Endothelial cell of umbilical vein (primary cell): ENCODE results near the gene COL18A1. TPM values are rescaled to one million over a fixed set of nuclear protein-coding genes. Genes with fewer than 3 reads are reported as not detected.

ENCODE experiments used
- BruUV-seq: library from RNA; stranded (reverse); fragments of 400-500 nt; replicated peaks from 2 replicates; lab custom pipeline; 2021; lab: Mats Ljungman, UMichigan
- CTCF ChIA-PET: fragments of 300-600, 350-600 bp; sonication (Branson Sonifier 250); formaldehyde crosslinking; loops from one replicate; lab custom pipeline; 2021; ENCODE audit warnings: antibody characterized with exemption, inconsistent platforms; lab: Charles Lee
- POLR2A ChIA-PET: fragments of 300-600, 350-600 bp; sonication (Branson Sonifier 250); formaldehyde crosslinking; loops from one replicate; lab custom pipeline; 2021; ENCODE audit warnings: antibody characterized with exemption, inconsistent platforms; lab: Charles Lee
- DNase-seq: peaks from one replicate; pipeline ENCODE4 v3.0.0-alpha.2; 2011; ENCODE audit warnings: low read depth, low spot score
- FAIRE-seq: peaks from 2 replicates; lab custom pipeline; 2011; peaks lifted over from hg19 to GRCh38; lab: Jason Lieb, UNC
- H2AFZ ChIP-seq: 2 replicates; pipeline ENCODE4 v1.6.0; 2012; ENCODE audit warnings: low read depth, low read length, control low read depth, inconsistent platforms
- H3K27ac ChIP-seq: 2 replicates; pipeline ENCODE4 v1.5.1; 2011; ENCODE audit warnings: low read depth, mild to moderate bottlenecking, control low read depth, low read length, moderate library complexity; ENCODE audit not compliant: insufficient read depth
- H3K27me3 ChIP-seq, 2 experiments: 2 replicates each; pipeline versions ENCODE4 v1.6.0 to v1.6.1; 2011; ENCODE audit warnings: low read length in 2 of 2, mixed read lengths in 1 of 2; ENCODE audit not compliant: control insufficient read depth in 2 of 2, insufficient read depth in 2 of 2
- H3K36me3 ChIP-seq, 2 experiments: 2 replicates in 1 of 2; 3 replicates in 1 of 2; pipeline ENCODE4 v1.5.1; 2011; ENCODE audit warnings: low read length in 2 of 2, mild to moderate bottlenecking in 1 of 2, moderate library complexity in 1 of 2; ENCODE audit not compliant: control insufficient read depth in 2 of 2, insufficient read depth in 2 of 2; ENCODE audit errors: extremely low read depth in 1 of 2
- H3K4me1 ChIP-seq: 3 replicates; pipeline ENCODE4 v1.5.1; 2011; ENCODE audit warnings: mild to moderate bottlenecking, low read length; ENCODE audit not compliant: control insufficient read depth, insufficient read depth; ENCODE audit errors: extremely low read depth
- H3K4me2 ChIP-seq: 2 replicates; pipeline ENCODE4 v1.6.1; 2011; ENCODE audit warnings: low read length, control low read depth, mixed read lengths; ENCODE audit not compliant: insufficient read depth
- H3K4me3 ChIP-seq, 3 experiments: fragments of 200-600 bp in 1 of 3; sonication (generic), shearing (Covaris generic) in 1 of 3; replicated peaks in 1 of 3; 2 replicates each; pipeline ENCODE4 v1.5.1; 2011 to 2016; ENCODE audit warnings: control low read depth in 3 of 3, low read length in 3 of 3, mild to moderate bottlenecking in 2 of 3, inconsistent platforms in 1 of 3, low read depth in 1 of 3, moderate library complexity in 1 of 3; ENCODE audit not compliant: insufficient read depth in 1 of 3
- H3K79me2 ChIP-seq: 2 replicates; pipeline ENCODE4 v1.6.0; 2012; ENCODE audit warnings: low read length, inconsistent platforms; ENCODE audit not compliant: control insufficient read depth, insufficient read depth
- H3K9ac ChIP-seq: replicated peaks from 2 replicates; pipeline ENCODE3; 2011; ENCODE audit warnings: low read length, control low read depth; ENCODE audit not compliant: insufficient read depth; ENCODE audit errors: extremely low read depth
- H3K9me1 ChIP-seq: replicated peaks from 3 replicates; pipeline ENCODE4 v1.6.0; 2011; ENCODE audit warnings: mild to moderate bottlenecking, low read length; ENCODE audit not compliant: control insufficient read depth, insufficient read depth; ENCODE audit errors: extremely low read depth
- H3K9me3 ChIP-seq: replicated peaks from 2 replicates; pipeline ENCODE4 v1.5.1; 2012; ENCODE audit warnings: low read length, inconsistent platforms; ENCODE audit not compliant: control insufficient read depth, insufficient read depth
- H4K20me1 ChIP-seq: replicated peaks from 2 replicates; pipeline ENCODE3; 2011; ENCODE audit warnings: mild to moderate bottlenecking, low read length; ENCODE audit not compliant: control insufficient read depth, insufficient read depth; ENCODE audit errors: extremely low read depth
- EZH2 ChIP-seq: IDR thresholded peaks from 2 replicates; pipeline ENCODE4 v1.6.1; 2012; ENCODE audit warnings: borderline replicate concordance, low read depth, mild to moderate bottlenecking, moderate library complexity, low read length, inconsistent platforms; ENCODE audit not compliant: severe bottlenecking
- FOS ChIP-seq: IDR thresholded peaks from 2 replicates; pipeline ENCODE4 v1.6.1; 2011; ENCODE audit warnings: mild to moderate bottlenecking, low read length, moderate library complexity, borderline replicate concordance; ENCODE audit not compliant: insufficient read depth
- GATA2 ChIP-seq: IDR thresholded peaks from 2 replicates; pipeline ENCODE4 v1.7.0; 2011; ENCODE audit warnings: low read depth, mild to moderate bottlenecking, moderate library complexity, mixed read lengths, low read length; ENCODE audit not compliant: insufficient read length, insufficient read depth
- JUN ChIP-seq: IDR thresholded peaks from 2 replicates; pipeline ENCODE4 v1.6.1; 2011; ENCODE audit warnings: borderline replicate concordance, low read depth; ENCODE audit not compliant: insufficient read length, insufficient read depth
- MYC ChIP-seq: IDR thresholded peaks from one replicate; pipeline ENCODE4 v1.6.1; 2011; ENCODE audit warnings: mild to moderate bottlenecking, low read depth, low read length
- POLR2A ChIP-seq: IDR thresholded peaks from 2 replicates; pipeline ENCODE4 v1.6.1; 2012; ENCODE audit warnings: low read depth, mild to moderate bottlenecking, control low read depth, low read length
- POLR2AphosphoS5 ChIP-seq: IDR thresholded peaks from 2 replicates; pipeline ENCODE4 v1.6.1; 2012; ENCODE audit warnings: low read depth, mild to moderate bottlenecking, control low read depth, low read length, moderate library complexity; ENCODE audit not compliant: insufficient read depth
- dilution Hi-C: fragments of 300-500 bp; cut with MboI; formaldehyde crosslinking; loops from one replicate; pipeline ENCODE4 v1.15.0; 2019; ENCODE audit warnings: low sequenced_read_pairs; ENCODE audit not compliant: extremely low pct_ligation_motif_present
- intact Hi-C: fragments of 100-400 bp; cut with micrococcal nuclease; formaldehyde crosslinking; loops from one replicate; pipeline ENCODE4 v1.10.0; 2022
- polyA plus RNA-seq, 4 experiments: library from polyadenylated mRNA; depleted of rRNA in 3 of 4; stranded (reverse) in 3 of 4; unstranded in 1 of 4; fragments of >200 nt; gene quantifications; 2 replicates each; pipeline versions ENCODE4 v1.2.1 to v1.2.3, GENCODE V29; 2011 to 2012; ENCODE audit warnings: missing spikeins in 1 of 4
- total RNA-seq: library from RNA; stranded (reverse); gene quantifications from 2 replicates; pipeline ENCODE4 v1.2.3, GENCODE V29; 2021
- TF ChIP-seq, protein P1 (sequence below): IDR thresholded peaks from 2 replicates; pipeline ENCODE4 v1.6.1; 2011; ENCODE audit not compliant: insufficient read depth, insufficient read length
- TF ChIP-seq, protein P2 (sequence below), 2 donors: IDR thresholded peaks; 1 replicate in 1 of 2; 2 replicates in 1 of 2; pipeline ENCODE4 v1.5.1; 2011; ENCODE audit warnings: low read length in 2 of 2, mild to moderate bottlenecking in 2 of 2, moderate library complexity in 2 of 2, control low read depth in 1 of 2, inconsistent platforms in 1 of 2, low read depth in 1 of 2; ENCODE audit not compliant: insufficient read depth in 1 of 2; ENCODE audit errors: extremely low read depth in 1 of 2

Gene COL18A1
- total and polyA plus RNA-seq, 2 donors (not counting 3 experiments of a cell fraction or from before 2014, with no cell fraction given) = 198 to 252 TPM

DNA sequence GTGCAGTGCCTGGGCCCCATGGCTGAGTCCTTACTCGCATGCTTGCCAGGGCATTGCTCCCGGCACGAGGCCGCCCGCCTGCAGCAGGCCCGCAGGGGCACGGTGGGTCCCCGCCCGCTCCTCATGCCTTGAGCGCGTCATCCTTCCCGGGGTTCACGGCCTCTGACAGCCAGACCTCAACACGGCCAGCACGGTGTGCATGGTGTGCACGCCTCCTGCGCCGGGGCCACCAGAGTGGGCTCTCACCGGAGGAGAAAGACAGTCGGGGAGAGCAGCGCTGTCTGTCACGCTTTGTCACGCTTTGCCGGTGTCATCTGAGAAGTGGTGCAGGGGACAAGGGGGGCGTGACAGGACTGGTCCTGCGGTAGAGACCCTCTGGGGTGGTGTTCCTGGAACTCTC is 11.9 kb upstream of the COL18A1 start:
- dilution Hi-C loops = no loop called here
- Histone ChIP-seq H3K9me1 (no peaks in the 10 kb centered on the region), H3K79me2 (no peaks in the 10 kb centered on the region), H3K9ac (no peak overlapping the region), H3K27me3 (peaks cover 6 to 13% of the 10 kb centered on the region in 2 experiments), H3K27ac (no peak overlapping the region), H3K36me3 (no peaks in the 10 kb centered on the region), H3K9me3 (no peaks in the 10 kb centered on the region), H2AFZ (no peak overlapping the region), H3K4me2 (no peak overlapping the region), H3K4me1 (no peaks in the 10 kb centered on the region), H4K20me1 (no peaks in the 10 kb centered on the region), H3K4me3 (no peak overlapping the region)
- TF ChIP-seq POLR2A (no peak), EZH2 (no peak), JUN (no peak), GATA2 (no peak), MYC (no peak), POLR2AphosphoS5 (no peak), FOS (no peak)
- TF ChIP-seq, protein P1, sequence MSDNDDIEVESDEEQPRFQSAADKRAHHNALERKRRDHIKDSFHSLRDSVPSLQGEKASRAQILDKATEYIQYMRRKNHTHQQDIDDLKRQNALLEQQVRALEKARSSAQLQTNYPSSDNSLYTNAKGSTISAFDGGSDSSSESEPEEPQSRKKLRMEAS = no peak
- TF ChIP-seq, protein P2, sequence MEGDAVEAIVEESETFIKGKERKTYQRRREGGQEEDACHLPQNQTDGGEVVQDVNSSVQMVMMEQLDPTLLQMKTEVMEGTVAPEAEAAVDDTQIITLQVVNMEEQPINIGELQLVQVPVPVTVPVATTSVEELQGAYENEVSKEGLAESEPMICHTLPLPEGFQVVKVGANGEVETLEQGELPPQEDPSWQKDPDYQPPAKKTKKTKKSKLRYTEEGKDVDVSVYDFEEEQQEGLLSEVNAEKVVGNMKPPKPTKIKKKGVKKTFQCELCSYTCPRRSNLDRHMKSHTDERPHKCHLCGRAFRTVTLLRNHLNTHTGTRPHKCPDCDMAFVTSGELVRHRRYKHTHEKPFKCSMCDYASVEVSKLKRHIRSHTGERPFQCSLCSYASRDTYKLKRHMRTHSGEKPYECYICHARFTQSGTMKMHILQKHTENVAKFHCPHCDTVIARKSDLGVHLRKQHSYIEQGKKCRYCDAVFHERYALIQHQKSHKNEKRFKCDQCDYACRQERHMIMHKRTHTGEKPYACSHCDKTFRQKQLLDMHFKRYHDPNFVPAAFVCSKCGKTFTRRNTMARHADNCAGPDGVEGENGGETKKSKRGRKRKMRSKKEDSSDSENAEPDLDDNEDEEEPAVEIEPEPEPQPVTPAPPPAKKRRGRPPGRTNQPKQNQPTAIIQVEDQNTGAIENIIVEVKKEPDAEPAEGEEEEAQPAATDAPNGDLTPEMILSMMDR (IDR thresholded peaks at IDR 0.05; ENCODE audit: extremely low read depth in 1 of 2, insufficient read depth in 1 of 2, low read depth in 1 of 2, low read length in 2 of 2) = no peak
- no peak for FAIRE-seq
- intact Hi-C loops = no loop called here
- CTCF ChIA-PET = interaction anchor here (1.4 kb wide), 1 partner anchor 10 kb away, joined by 6 read pairs; no protein-coding TSS in a partner anchor
- POLR2A ChIA-PET = no interaction called here
- no peak for DNase-seq
- no TSS peak for BruUV-seq
